SU-DHL-6 (cell line): ENCODE data around the gene PDE2A.

Experiments
- H2AFZ ChIP-seq: fragments of 200-600 bp; sonication (generic); 2 replicates; pipeline ENCODE4 v1.6.1; 2014; ENCODE audit warnings: low read depth, mild to moderate bottlenecking, moderate library complexity, mixed read lengths, antibody characterized with exemption, low read length; ENCODE audit not compliant: severe bottlenecking
- H3F3A ChIP-seq: fragments of 200-600 bp; shearing (Covaris generic); 2 replicates; pipeline ENCODE4 v1.6.0; 2016; ENCODE audit warnings: antibody characterized with exemption, mild to moderate bottlenecking; ENCODE audit not compliant: insufficient read depth
- H3K27ac ChIP-seq: fragments of 200-600 bp; sonication (generic); 2 replicates; pipeline ENCODE4 v1.5.1; 2016; ENCODE audit warnings: low read depth, mild to moderate bottlenecking, low read length, moderate library complexity, mixed read lengths
- H3K27me3 ChIP-seq: fragments of 200-600 bp; sonication (generic), shearing (Covaris generic); 2 replicates; pipeline ENCODE4 v1.6.0; 2014; ENCODE audit warnings: mild to moderate bottlenecking, low read length
- H3K36me3 ChIP-seq: fragments of 200-600 bp; sonication (generic); 2 replicates; pipeline ENCODE4 v1.6.1; 2014; ENCODE audit warnings: mild to moderate bottlenecking, low read length, mixed read lengths
- H3K4me2 ChIP-seq: fragments of 300-600, 200-600 bp; shearing (Covaris generic), sonication (generic); 2 replicates; pipeline ENCODE4 v1.6.0; 2014; ENCODE audit warnings: low read length, low read depth, mild to moderate bottlenecking; ENCODE audit not compliant: poor library complexity, severe bottlenecking
- H3K4me3 ChIP-seq: fragments of 200-600 bp; sonication (generic); 2 replicates; pipeline ENCODE4 v1.5.1; 2014; ENCODE audit warnings: antibody characterized with exemption, low read length, mild to moderate bottlenecking, mixed read lengths; ENCODE audit not compliant: insufficient read depth, poor library complexity, severe bottlenecking
- H3K79me2 ChIP-seq: fragments of 200-600 bp; sonication (generic); 2 replicates; pipeline ENCODE4 v1.6.1; 2014; ENCODE audit warnings: mild to moderate bottlenecking, low read length, moderate library complexity; ENCODE audit not compliant: insufficient read depth
- H3K9ac ChIP-seq: fragments of 200-600 bp; sonication (generic); 2 replicates; pipeline ENCODE4 v1.7.0; 2014; ENCODE audit warnings: mild to moderate bottlenecking, low read length
- H3K9me2 ChIP-seq: fragments of 200-600 bp; sonication (generic); replicated peaks from 2 replicates; pipeline ENCODE4 v1.6.1; 2014; ENCODE audit warnings: low read length; ENCODE audit not compliant: insufficient read depth
- H3K9me3 ChIP-seq: fragments of 200-600 bp; sonication (generic); 2 replicates; pipeline ENCODE4 v1.6.1; 2014; ENCODE audit warnings: low read length, mixed read lengths; ENCODE audit not compliant: insufficient read depth
- H4K20me1 ChIP-seq: fragments of 200-600 bp; sonication (generic); 2 replicates; pipeline ENCODE4 v1.6.1; 2014; ENCODE audit warnings: low read depth, mild to moderate bottlenecking, antibody characterized with exemption, low read length, moderate library complexity, mixed read lengths
- CTCF ChIP-seq: fragments of 200-600 bp; sonication (generic); IDR thresholded peaks from one replicate; pipeline ENCODE4 v1.5.1; 2017; ENCODE audit warnings: antibody characterized with exemption, mild to moderate bottlenecking, low read length, moderate library complexity; ENCODE audit not compliant: insufficient read depth, poor library complexity, severe bottlenecking
- EZH2phosphoT487 ChIP-seq: fragments of 200-600 bp; sonication (generic), shearing (Covaris generic); conservative IDR thresholded peaks from 2 replicates; pipeline ENCODE4 v1.6.1; 2018; ENCODE audit warnings: mild to moderate bottlenecking, antibody characterized with exemption, low read length, moderate library complexity, mixed read lengths

Gene PDE2A

DNA sequence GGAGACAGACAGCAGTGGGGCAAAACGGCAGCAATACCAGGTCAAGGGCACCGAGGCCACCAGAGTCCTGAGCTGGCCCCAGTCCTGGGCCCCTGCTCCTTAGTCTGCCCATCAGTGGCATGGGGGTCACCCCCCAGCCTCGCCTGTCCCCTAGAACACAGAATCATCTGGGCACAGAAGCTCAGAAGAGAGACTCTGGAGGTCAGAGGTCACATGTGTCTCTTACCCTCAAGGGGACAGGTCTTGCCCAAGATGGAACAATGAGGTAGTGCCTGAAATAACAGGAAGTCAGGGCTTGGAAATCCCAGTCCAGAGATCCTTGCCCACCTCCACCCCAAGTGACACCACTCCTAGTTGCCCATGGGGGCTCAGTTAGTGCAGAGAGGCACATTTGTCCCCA, 20.6 kb downstream of the PDE2A start:
- no peak overlapping the region for H3K4me2 ChIP-seq
- no peak overlapping the region for H3K9ac ChIP-seq
- TF ChIP-seq EZH2phosphoT487: no peak
- no peaks in the 10 kb centered on the region for H4K20me1 ChIP-seq
- H3K4me3 ChIP-seq: no peak overlapping the region
- no peak overlapping the region for H3K27ac ChIP-seq
- no peaks in the 10 kb centered on the region for H3K79me2 ChIP-seq
- H3K36me3 ChIP-seq: no peaks in the 10 kb centered on the region
- no peaks in the 10 kb centered on the region for H3K27me3 ChIP-seq
- H3K9me2 ChIP-seq: no peaks in the 10 kb centered on the region
- H3F3A ChIP-seq: no peaks in the 10 kb centered on the region
- H3K9me3 ChIP-seq: no peaks in the 10 kb centered on the region
- no peak overlapping the region for H2AFZ ChIP-seq

GRCh38 chr11:72652873-72653630, 21.2 kb downstream of the PDE2A start:
- H3K27me3 ChIP-seq: no peaks in the 10 kb centered on the region
- H3K27ac ChIP-seq: no peak overlapping the region
- no peaks in the 10 kb centered on the region for H3F3A ChIP-seq
- no peaks in the 10 kb centered on the region for H3K36me3 ChIP-seq
- no peak overlapping the region for H2AFZ ChIP-seq
- H3K9me3 ChIP-seq: no peaks in the 10 kb centered on the region
- no peak overlapping the region for H3K4me3 ChIP-seq
- TF ChIP-seq EZH2phosphoT487: no peak
- no peak for TF ChIP-seq CTCF
- no peak overlapping the region for H3K9ac ChIP-seq
- no peak overlapping the region for H3K4me2 ChIP-seq
- no peaks in the 10 kb centered on the region for H3K79me2 ChIP-seq
- no peaks in the 10 kb centered on the region for H4K20me1 ChIP-seq
- no peaks in the 10 kb centered on the region for H3K9me2 ChIP-seq

DNA sequence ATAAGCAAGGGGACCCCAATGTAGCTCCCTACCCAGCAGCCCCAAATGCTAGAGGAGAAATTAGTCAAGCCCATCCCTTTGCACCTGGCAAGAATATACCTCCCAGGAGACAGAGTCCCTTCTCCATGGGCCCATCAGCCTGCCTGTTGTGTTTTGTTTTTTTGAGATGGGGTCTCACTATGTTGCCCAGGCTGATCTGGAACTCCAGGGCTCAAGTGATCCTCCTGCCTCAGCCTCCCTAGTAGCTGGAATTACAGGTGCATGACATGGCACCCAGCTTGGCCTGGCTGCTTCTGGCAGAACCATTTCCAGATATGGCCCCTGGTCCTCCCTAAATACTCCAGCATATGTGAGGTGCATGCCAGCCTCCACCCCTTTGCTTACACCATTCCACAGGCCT, 22.1 kb downstream of the PDE2A start:
- no peaks in the 10 kb centered on the region for H4K20me1 ChIP-seq
- H3K9ac ChIP-seq: no peak overlapping the region
- no peak overlapping the region for H3K4me3 ChIP-seq
- TF ChIP-seq CTCF (no peak), EZH2phosphoT487 (no peak)
- no peak overlapping the region for H3K27ac ChIP-seq
- no peaks in the 10 kb centered on the region for H3K27me3 ChIP-seq
- no peaks in the 10 kb centered on the region for H3K9me3 ChIP-seq
- H3K9me2 ChIP-seq: no peaks in the 10 kb centered on the region
- H2AFZ ChIP-seq: no peak overlapping the region
- no peaks in the 10 kb centered on the region for H3K79me2 ChIP-seq
- H3F3A ChIP-seq: no peaks in the 10 kb centered on the region
- H3K36me3 ChIP-seq: no peaks in the 10 kb centered on the region
- H3K4me2 ChIP-seq: no peak overlapping the region

DNA sequence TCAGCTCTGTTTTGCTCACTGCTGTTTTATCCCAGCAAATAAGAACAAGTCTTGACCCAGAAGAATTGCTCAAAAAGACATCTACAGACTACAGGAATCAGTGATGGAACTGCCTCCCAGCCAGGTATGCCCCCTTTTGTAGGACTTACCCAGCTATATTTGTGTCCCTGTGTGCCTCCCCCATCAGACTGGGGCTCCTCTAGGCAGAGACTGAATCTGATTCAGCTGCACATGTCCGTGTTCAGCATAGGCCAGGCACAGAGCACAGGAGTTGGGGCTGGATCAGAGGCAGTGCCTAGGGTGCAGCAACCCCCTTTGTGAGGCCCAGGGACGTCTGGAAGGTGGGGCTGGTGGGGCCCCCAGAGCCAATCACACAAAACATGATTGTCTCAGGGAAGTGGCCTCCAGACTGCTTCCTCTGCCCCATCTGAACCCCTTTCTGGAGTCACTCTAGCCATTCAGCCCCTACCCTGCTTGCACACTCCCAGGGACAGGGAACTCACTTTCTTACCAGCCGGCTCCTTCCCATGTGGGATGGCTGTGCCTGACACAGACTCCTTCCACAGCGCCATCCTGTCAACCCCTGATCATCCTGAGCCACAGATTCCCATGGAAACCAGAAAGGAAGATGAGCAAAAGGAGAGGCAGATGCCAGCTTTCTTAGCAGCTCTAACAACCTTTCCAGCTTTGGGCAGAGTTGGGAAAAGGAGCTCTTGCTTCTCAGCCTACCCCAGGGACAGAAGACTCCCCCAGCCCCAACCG, 24.8 kb downstream of the PDE2A start:
- Histone ChIP-seq H3F3A (no peaks in the 10 kb centered on the region), H3K79me2 (no peaks in the 10 kb centered on the region), H3K9me3 (no peaks in the 10 kb centered on the region), H2AFZ (no peak overlapping the region), H4K20me1 (no peaks in the 10 kb centered on the region), H3K27ac (no peak overlapping the region), H3K27me3 (no peaks in the 10 kb centered on the region), H3K4me3 (no peak overlapping the region), H3K9me2 (no peaks in the 10 kb centered on the region), H3K9ac (no peak overlapping the region), H3K36me3 (no peaks in the 10 kb centered on the region), H3K4me2 (no peak overlapping the region)
- TF ChIP-seq CTCF: no peak
- TF ChIP-seq EZH2phosphoT487: no peak
